Ovary (tissue), 3 donors: ENCODE data around the gene SAMD5.

Experiments
- POLR2A ChIP-seq: fragments of 450-650 bp; IDR thresholded peaks from one replicate; pipeline ENCODE4 v1.6.1; 2017; ENCODE audit warnings: antibody characterized with exemption, mild to moderate bottlenecking, moderate library complexity
- TF ChIP-seq, protein P1 (sequence below), 3 donors: fragments of 450-650 bp in 2 of 3; fragments of 200-600 bp in 1 of 3; IDR thresholded peaks; one replicate each; pipeline versions ENCODE4 v1.5.1 to v1.8.0; 2016 to 2022; ENCODE audit warnings: antibody characterized with exemption in 3 of 3, mild to moderate bottlenecking in 1 of 3
- donor health status: DM: no; HTN: no; CAD: no.

DNA sequence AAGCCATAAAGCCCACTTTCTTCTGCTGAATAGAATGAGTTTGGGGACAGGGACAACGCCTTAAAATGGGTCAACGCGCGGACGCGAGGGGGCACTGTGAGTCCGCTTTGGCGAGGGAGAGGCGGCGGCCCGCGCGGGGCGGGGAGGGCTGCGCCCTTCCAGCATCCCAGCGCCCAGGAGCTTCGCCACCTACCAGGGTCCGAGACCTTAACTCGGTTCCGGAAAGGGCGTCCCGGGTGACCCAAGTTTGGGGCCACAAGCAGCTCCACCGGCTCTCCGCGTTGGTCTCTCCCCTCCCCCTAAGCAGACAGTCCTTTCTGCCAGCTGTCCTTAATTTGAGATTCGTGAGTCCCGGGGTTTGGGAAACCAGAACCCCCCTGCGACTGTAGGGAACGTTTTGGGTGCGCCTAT, 1.8 kb upstream of the SAMD5 start:
- TF ChIP-seq, protein P1, sequence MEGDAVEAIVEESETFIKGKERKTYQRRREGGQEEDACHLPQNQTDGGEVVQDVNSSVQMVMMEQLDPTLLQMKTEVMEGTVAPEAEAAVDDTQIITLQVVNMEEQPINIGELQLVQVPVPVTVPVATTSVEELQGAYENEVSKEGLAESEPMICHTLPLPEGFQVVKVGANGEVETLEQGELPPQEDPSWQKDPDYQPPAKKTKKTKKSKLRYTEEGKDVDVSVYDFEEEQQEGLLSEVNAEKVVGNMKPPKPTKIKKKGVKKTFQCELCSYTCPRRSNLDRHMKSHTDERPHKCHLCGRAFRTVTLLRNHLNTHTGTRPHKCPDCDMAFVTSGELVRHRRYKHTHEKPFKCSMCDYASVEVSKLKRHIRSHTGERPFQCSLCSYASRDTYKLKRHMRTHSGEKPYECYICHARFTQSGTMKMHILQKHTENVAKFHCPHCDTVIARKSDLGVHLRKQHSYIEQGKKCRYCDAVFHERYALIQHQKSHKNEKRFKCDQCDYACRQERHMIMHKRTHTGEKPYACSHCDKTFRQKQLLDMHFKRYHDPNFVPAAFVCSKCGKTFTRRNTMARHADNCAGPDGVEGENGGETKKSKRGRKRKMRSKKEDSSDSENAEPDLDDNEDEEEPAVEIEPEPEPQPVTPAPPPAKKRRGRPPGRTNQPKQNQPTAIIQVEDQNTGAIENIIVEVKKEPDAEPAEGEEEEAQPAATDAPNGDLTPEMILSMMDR (IDR thresholded peaks at IDR 0.05), result peak in 2 of 3 donors; percentile 70 to 74
- TF ChIP-seq POLR2A, result no peak
